Transverse colon (tissue), 4 donors: ENCODE data around the gene DDX54. TPM values are rescaled to one million over a fixed set of nuclear protein-coding genes. Genes with fewer than 3 reads are reported as not detected.
"Not testable (repeated sequence)": the region's sequence is repeated elsewhere in the genome, so short reads cannot be mapped to it uniquely, and the experiment has no call there.

Source experiments
- DNase-seq: peaks from one replicate; pipeline ENCODE4 v3.0.0-alpha.2; 2019
- H3K27ac ChIP-seq, 4 donors: fragments of 200-600 bp; sonication (generic); 2 replicates each; pipeline ENCODE4 v1.5.1; 2016 to 2018; ENCODE audit warnings: inconsistent platforms in 4 of 4
- H3K27me3 ChIP-seq: fragments of 200-600 bp; sonication (generic); 2 replicates; pipeline ENCODE4 v1.5.1; 2017; ENCODE audit warnings: inconsistent platforms
- H3K36me3 ChIP-seq, 4 donors: fragments of 200-600 bp; sonication (generic); 2 replicates each; pipeline ENCODE4 v1.5.1; 2017 to 2019; ENCODE audit warnings: inconsistent platforms in 4 of 4
- H3K4me1 ChIP-seq, 4 donors: fragments of 200-600 bp; sonication (generic); 2 replicates each; pipeline ENCODE4 v1.5.1; 2017 to 2020; ENCODE audit warnings: inconsistent platforms in 4 of 4
- H3K4me3 ChIP-seq, 4 donors: fragments of 200-600 bp; sonication (generic); 1 replicate in 1 of 4; 2 replicates in 3 of 4; pipeline versions ENCODE4 v1.5.1 to v1.6.1; 2017 to 2019; ENCODE audit warnings: inconsistent platforms in 4 of 4
- H3K9me3 ChIP-seq, 2 donors: fragments of 200-600 bp; sonication (generic); 2 replicates each; pipeline ENCODE4 v1.5.1; 2017 to 2019; ENCODE audit warnings: inconsistent platforms in 2 of 2
- CTCF ChIP-seq, 5 experiments: fragments of 200-600 bp in 3 of 5; fragments of 450-650 bp in 2 of 5; sonication (generic) in 3 of 5; IDR thresholded peaks; 1 replicate in 2 of 5; 2 replicates in 3 of 5; pipeline ENCODE4 v1.5.1; 2016 to 2017; ENCODE audit warnings: antibody characterized with exemption in 5 of 5, inconsistent platforms in 3 of 5, mild to moderate bottlenecking in 2 of 5, moderate library complexity in 1 of 5
- EP300 ChIP-seq: sonication (generic); formaldehyde crosslinking; IDR thresholded peaks from one replicate; pipeline ENCODE4 v1.6.1; 2017; ENCODE audit warnings: antibody characterized with exemption, low read depth
- POLR2A ChIP-seq: fragments of 450-650 bp; IDR thresholded peaks from one replicate; pipeline ENCODE4 v1.6.1; 2016; ENCODE audit warnings: antibody characterized with exemption, mild to moderate bottlenecking, moderate library complexity
- POLR2AphosphoS5 ChIP-seq, 3 donors: sonication (generic); formaldehyde crosslinking; IDR thresholded peaks; one replicate each; pipeline ENCODE4 v1.6.1; 2016; ENCODE audit warnings: antibody characterized with exemption in 3 of 3
- WGBS, 2 donors: methylation state at CpG; one replicate each; pipeline ENCODE4 v1.1.5; 2018; ENCODE audit warnings: low coverage in 1 of 2; 5-methylcytosine and 5-hydroxymethylcytosine counted together
- in situ Hi-C, 4 donors: fragments of 200-750 bp; cut with MboI; loops; one replicate each; pipeline versions ENCODE4 v1.15.0 to v1.15.1; 2017; ENCODE audit warnings: low sequenced_read_pairs in 3 of 4, low pct_ligation_motif_present in 1 of 4, low pct_unique_long_range_greater_than_20kb in 1 of 4
- intact Hi-C: fragments of 100-400 bp; cut with DNase I; formaldehyde crosslinking; loops from one replicate; pipeline ENCODE4 v1.15.1; 2023; ENCODE audit warnings: low total_unique reads
- total RNA-seq, 4 donors: library from RNA; depleted of rRNA; stranded (reverse); fragments of >200 nt; gene quantifications; one replicate each; pipeline ENCODE4 v1.1.0, GENCODE V29; 2016

The DDX54 gene
- total RNA-seq, 4 donors from 2014 or later: 60.7 to 96.1 (median 72.8) TPM

GRCh38 chr12:113120670-113121370 is 64.5 kb downstream of the DDX54 start:
- DNase-seq: no peak
- WGBS, 2 donors: 70 to 71% methylated on average over 2 to 3 of the region's 3 CpGs
- intact Hi-C loops (no loop called here), in situ Hi-C loops (no loop called here)
- no peak for TF ChIP-seq POLR2AphosphoS5 (IDR thresholded peaks at IDR 0.05)
- no peak for TF ChIP-seq POLR2A
- TF ChIP-seq EP300: no peak
- no peak for TF ChIP-seq CTCF (IDR thresholded peaks at IDR 0.05)
- Histone ChIP-seq H3K9me3 (peaks cover 0 to 5% of the 10 kb centered on the region in 2 donors), H3K4me3 (no peak overlapping the region), H3K4me1 (no peaks in the 10 kb centered on the region), H3K36me3 (no peaks in the 10 kb centered on the region), H3K27me3 (no peaks in the 10 kb centered on the region), H3K27ac (no peak overlapping the region)

GRCh38 chr12:113119980-113120669 is 65.2 kb downstream of the DDX54 start:
- no peak for DNase-seq
- Histone ChIP-seq H3K4me1 (no peaks in the 10 kb centered on the region), H3K27me3 (no peaks in the 10 kb centered on the region), H3K4me3 (no peak overlapping the region), H3K36me3 (no peaks in the 10 kb centered on the region), H3K27ac (no peak overlapping the region), H3K9me3 (peaks cover 0 to 5% of the 10 kb centered on the region in 2 donors)
- WGBS, 2 donors: 53% methylated on average over 4 of the region's 4 CpGs; no CpG with 5 or more reads in 1 of the 2 donors
- in situ Hi-C loops (no loop called here), intact Hi-C loops (no loop called here)
- TF ChIP-seq CTCF (IDR thresholded peaks at IDR 0.05) (no peak), POLR2A (no peak), EP300 (no peak), POLR2AphosphoS5 (IDR thresholded peaks at IDR 0.05) (no peak)

GRCh38 chr12:113118142-113118541 is 67.1 kb downstream of the DDX54 start:
- Histone ChIP-seq H3K4me1 (no peaks in the 10 kb centered on the region), H3K27ac (no peak overlapping the region), H3K36me3 (no peaks in the 10 kb centered on the region), H3K9me3 (peaks cover 0 to 3% of the 10 kb centered on the region in 2 donors), H3K4me3 (no peak overlapping the region), H3K27me3 (peaks cover 5% of the 10 kb centered on the region)
- intact Hi-C loops (no loop called here), in situ Hi-C loops (no loop called here)
- 89% methylated on average over 1 of the region's 1 CpG; no CpG with 5 or more reads in 1 of the 2 donors for WGBS, 2 donors
- TF ChIP-seq EP300: no peak
- TF ChIP-seq POLR2AphosphoS5 (IDR thresholded peaks at IDR 0.05): no peak
- no peak for TF ChIP-seq CTCF (IDR thresholded peaks at IDR 0.05)
- no peak for TF ChIP-seq POLR2A
- DNase-seq: no peak

GRCh38 chr12:113117684-113118083 is 67.6 kb downstream of the DDX54 start:
- H3K4me3 ChIP-seq, H3K4me1 ChIP-seq, H3K27me3 ChIP-seq, DNase-seq, H3K27ac ChIP-seq, in situ Hi-C loops, H3K9me3 ChIP-seq, H3K36me3 ChIP-seq, intact Hi-C loops: not testable (repeated sequence)
- WGBS, 2 donors: 78% methylated on average over 8 of the region's 8 CpGs; no CpG with 5 or more reads in 1 of the 2 donors
